Kidney (tissue), 14 donors: ENCODE results near the gene PHKA2. TPM values are rescaled to one million over a fixed set of nuclear protein-coding genes. Genes with fewer than 3 reads are reported as not detected.
"Not testable (repeated sequence)": the region's sequence is repeated elsewhere in the genome, so short reads cannot be mapped to it uniquely, and the experiment has no call there.

Experiments used
- DNase-seq, 5 donors: peaks; one replicate each; pipeline ENCODE4 v3.0.0-alpha.2; 2013 to 2020
- FAIRE-seq: peaks from 2 replicates; lab custom pipeline; 2012; peaks lifted over from hg19 to GRCh38; lab: Jason Lieb, UNC
- H3K27ac ChIP-seq, 2 donors: one replicate each; pipeline ENCODE4 v1.7.0; 2013; ENCODE audit warnings: low read depth in 2 of 2, low read length in 2 of 2, inconsistent platforms in 1 of 2
- H3K27me3 ChIP-seq: one replicate; pipeline ENCODE4 v1.7.1; 2013; ENCODE audit warnings: low read length, inconsistent platforms; ENCODE audit not compliant: control insufficient read depth, insufficient read depth
- H3K36me3 ChIP-seq, 3 donors: one replicate each; pipeline versions ENCODE4 v1.7.0 to v1.7.1; 2013; ENCODE audit warnings: low read length in 3 of 3, control low read depth in 1 of 3, inconsistent platforms in 1 of 3; ENCODE audit not compliant: insufficient read depth in 3 of 3, control insufficient read depth in 2 of 3
- H3K4me1 ChIP-seq, 3 donors: one replicate each; pipeline versions ENCODE4 v1.7.0 to v1.7.1; 2013; ENCODE audit warnings: low read length in 3 of 3, inconsistent platforms in 1 of 3, low read depth in 1 of 3; ENCODE audit not compliant: control insufficient read depth in 2 of 3, insufficient read depth in 2 of 3
- H3K4me3 ChIP-seq, 3 donors: one replicate each; pipeline versions ENCODE4 v1.7.0 to v1.8.1; 2013; ENCODE audit warnings: low read length in 3 of 3, control low read depth in 1 of 3, inconsistent platforms in 1 of 3
- H3K9ac ChIP-seq, 3 donors: one replicate each; pipeline versions ENCODE4 v1.7.0 to v1.7.1; 2013; ENCODE audit warnings: low read length in 3 of 3, control low read depth in 1 of 3, inconsistent platforms in 1 of 3
- H3K9me3 ChIP-seq, 3 donors: one replicate each; pipeline versions ENCODE4 v1.7.0 to v1.7.1; 2013; ENCODE audit warnings: low read length in 3 of 3, control low read depth in 1 of 3, inconsistent platforms in 1 of 3; ENCODE audit not compliant: control insufficient read depth in 2 of 3, insufficient read depth in 1 of 3
- intact Hi-C: fragments of 100-400 bp; cut with DNase I; formaldehyde crosslinking; loops from one replicate; pipeline ENCODE4 v1.11.1; 2022
- polyA plus RNA-seq: library from polyadenylated mRNA; stranded (reverse); fragments of 350-450 nt; fragmentation: Illumina TruSeq; extraction: RNeasy Lipid Tissue Mini Kit (QIAGEN cat#74804); gene quantifications from one replicate; pipeline ENCODE4 v1.2.3, GENCODE V29; 2014; ENCODE audit warnings: low read depth, low replicate concordance; ENCODE audit not compliant: insufficient read depth
- total RNA-seq: library from RNA; stranded (reverse); fragmentation: NEBNext Ultra II Directional; extraction: Animal tissue kit (Norgen Biotek cat#: 25700); gene quantifications from one replicate; pipeline ENCODE4 v1.2.1, GENCODE V29; 2021
- TF ChIP-seq, protein P1 (sequence below): IDR thresholded peaks from 3 replicates; pipeline ENCODE4 v1.5.1; 2012; ENCODE audit warnings: mild to moderate bottlenecking, moderate library complexity, borderline replicate concordance; ENCODE audit not compliant: insufficient read depth; ENCODE audit errors: extremely low read depth
- donor health status: control.
- donor health status: control.
- donor health status: control.
- donor health status: control.
- donor health status: control.
- donor health status: DM: yes; HTN: yes; CAD: no.
- donor health status: Normal renal cell carcinoma (clear cell type).

The PHKA2 gene
- total and polyA plus RNA-seq, 2 donors from 2014 or later = 14.7 to 26.3 TPM

- FAIRE-seq = no peak
- Histone ChIP-seq H3K9me3 (no peaks in the 10 kb centered on the region), H3K4me1 (peaks cover 0 to 6% (median 6%) of the 10 kb centered on the region in 3 donors), H3K27ac (peak overlapping the region; percentile 86), H3K9ac (peak overlapping the region; percentile 11 to 65 (median 44)), H3K36me3 (no peaks in the 10 kb centered on the region), H3K27me3 (peaks cover 3% of the 10 kb centered on the region), H3K4me3 (peak overlapping the region; percentile 61 to 82 (median 70))
- intact Hi-C loops = no loop called here
- DNase-seq = peak; percentile 86 to 93 (median 91)
- TF ChIP-seq, protein P1, sequence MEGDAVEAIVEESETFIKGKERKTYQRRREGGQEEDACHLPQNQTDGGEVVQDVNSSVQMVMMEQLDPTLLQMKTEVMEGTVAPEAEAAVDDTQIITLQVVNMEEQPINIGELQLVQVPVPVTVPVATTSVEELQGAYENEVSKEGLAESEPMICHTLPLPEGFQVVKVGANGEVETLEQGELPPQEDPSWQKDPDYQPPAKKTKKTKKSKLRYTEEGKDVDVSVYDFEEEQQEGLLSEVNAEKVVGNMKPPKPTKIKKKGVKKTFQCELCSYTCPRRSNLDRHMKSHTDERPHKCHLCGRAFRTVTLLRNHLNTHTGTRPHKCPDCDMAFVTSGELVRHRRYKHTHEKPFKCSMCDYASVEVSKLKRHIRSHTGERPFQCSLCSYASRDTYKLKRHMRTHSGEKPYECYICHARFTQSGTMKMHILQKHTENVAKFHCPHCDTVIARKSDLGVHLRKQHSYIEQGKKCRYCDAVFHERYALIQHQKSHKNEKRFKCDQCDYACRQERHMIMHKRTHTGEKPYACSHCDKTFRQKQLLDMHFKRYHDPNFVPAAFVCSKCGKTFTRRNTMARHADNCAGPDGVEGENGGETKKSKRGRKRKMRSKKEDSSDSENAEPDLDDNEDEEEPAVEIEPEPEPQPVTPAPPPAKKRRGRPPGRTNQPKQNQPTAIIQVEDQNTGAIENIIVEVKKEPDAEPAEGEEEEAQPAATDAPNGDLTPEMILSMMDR = no peak
These were observed 669 bp upstream of the PHKA2 start for GRCh38 chrX:18984381-18985185.

- TF ChIP-seq, protein P1 = no peak
- H3K9ac ChIP-seq = no peak overlapping the region
- no peaks in the 10 kb centered on the region for H3K9me3 ChIP-seq
- H3K4me1 ChIP-seq = peaks cover 0 to 6% (median 6%) of the 10 kb centered on the region in 3 donors
- H3K27ac ChIP-seq = no peak overlapping the region
- intact Hi-C loops = no loop called here
- no peak for FAIRE-seq
- no peak for DNase-seq
- H3K36me3 ChIP-seq = no peaks in the 10 kb centered on the region
- H3K27me3 ChIP-seq = no peaks in the 10 kb centered on the region
- H3K4me3 ChIP-seq = no peak overlapping the region
These were observed 2.6 kb downstream of the PHKA2 start for GRCh38 chrX:18981124-18981807.

DNA sequence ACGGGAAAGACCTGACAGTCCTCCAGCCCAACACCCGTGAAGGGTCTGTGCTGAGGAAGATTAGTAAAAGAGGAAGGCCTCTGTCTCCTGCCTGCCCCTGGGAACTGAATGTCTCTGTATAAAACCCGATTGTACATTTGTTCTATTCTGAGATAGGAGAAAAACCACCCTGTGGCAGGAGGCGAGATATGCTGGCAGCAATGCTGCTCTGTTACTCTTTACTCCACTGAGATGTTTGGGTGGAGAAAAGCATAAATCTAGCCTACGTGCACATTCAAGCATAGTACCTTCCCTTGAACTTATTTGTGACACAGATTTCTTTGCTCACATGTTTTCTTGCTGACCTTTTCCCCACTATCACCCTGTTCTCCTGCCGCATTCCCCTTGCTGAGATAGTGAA lies 3.7 kb downstream of the PHKA2 start:
- H3K4me3 ChIP-seq, FAIRE-seq, H3K4me1 ChIP-seq, intact Hi-C loops, H3K27ac ChIP-seq, H3K9ac ChIP-seq, H3K27me3 ChIP-seq, H3K9me3 ChIP-seq, DNase-seq, H3K36me3 ChIP-seq: not testable (repeated sequence)

GRCh38 chrX:18974993-18975392 lies 8.9 kb downstream of the PHKA2 start:
- TF ChIP-seq, protein P1 = no peak
- no peak overlapping the region for H3K9ac ChIP-seq
- H3K27ac ChIP-seq = no peak overlapping the region
- no peak overlapping the region for H3K4me3 ChIP-seq
- FAIRE-seq (no peak), DNase-seq (no peak)
- H3K9me3 ChIP-seq = peaks cover 0 to 2% (median 0%) of the 10 kb centered on the region in 3 donors
- no peaks in the 10 kb centered on the region for H3K4me1 ChIP-seq
- intact Hi-C loops = no loop called here
- H3K27me3 ChIP-seq = no peaks in the 10 kb centered on the region
- H3K36me3 ChIP-seq = no peaks in the 10 kb centered on the region
